CD4-positive, CD25-positive, alpha-beta regulatory T cell (primary cell): Measurements from ENCODE around the gene SPI1. TPM values are rescaled to one million over a fixed set of nuclear protein-coding genes. Genes with fewer than 3 reads are reported as not detected.
"Not testable (repeated sequence)": the region's sequence is repeated elsewhere in the genome, so short reads cannot be mapped to it uniquely, and the experiment has no call there.

Experiments
- ATAC-seq, 2 donors: fragments of 150-1000 bp; cut with Tn5 transposase; one replicate each; pipeline ENCODE4 v1.10.0; 2021; ENCODE audit warnings: low read depth in 2 of 2, moderate number of reproducible peaks in 2 of 2, moderate library complexity in 1 of 2
- DNase-seq, 3 donors: peaks; one replicate each; pipeline versions ENCODE4 v3.0.0 to v3.0.0-alpha.2; 2012 to 2022; ENCODE audit warnings: mixed read lengths in 1 of 3
- H3K27ac ChIP-seq: one replicate; pipeline ENCODE4 v1.7.0; 2013; ENCODE audit warnings: mild to moderate bottlenecking, low read length; ENCODE audit not compliant: insufficient read depth, poor library complexity, severe bottlenecking
- H3K27me3 ChIP-seq: one replicate; pipeline ENCODE4 v1.7.0; 2013; ENCODE audit warnings: low read length; ENCODE audit not compliant: control insufficient read depth, insufficient read depth
- H3K36me3 ChIP-seq: one replicate; pipeline ENCODE4 v1.7.0; 2013; ENCODE audit warnings: mild to moderate bottlenecking, low read length, moderate library complexity; ENCODE audit not compliant: control insufficient read depth, insufficient read depth
- H3K4me1 ChIP-seq: 2 replicates; pipeline ENCODE4 v1.7.0; 2013; ENCODE audit warnings: mild to moderate bottlenecking, low read length; ENCODE audit not compliant: insufficient read depth, control insufficient read depth, poor library complexity, severe bottlenecking
- H3K4me3 ChIP-seq: one replicate; pipeline ENCODE4 v1.7.0; 2013; ENCODE audit warnings: low read depth, mild to moderate bottlenecking, low read length, moderate library complexity
- H3K9me3 ChIP-seq, 2 experiments: 1 replicate in 1 of 2; 2 replicates in 1 of 2; pipeline ENCODE4 v1.7.0; 2013; ENCODE audit warnings: low read length in 2 of 2, mild to moderate bottlenecking in 1 of 2, moderate library complexity in 1 of 2; ENCODE audit not compliant: control insufficient read depth in 2 of 2
- H3K27ac Mint-ChIP-seq, 3 donors: one replicate each; pipeline ENCODE4 v1.8.0; 2020 to 2022; ENCODE audit warnings: mild to moderate bottlenecking in 3 of 3, mixed read lengths in 3 of 3, moderate library complexity in 2 of 3
- H3K27me3 Mint-ChIP-seq: one replicate; pipeline ENCODE4 v1.8.0; 2022; ENCODE audit warnings: mild to moderate bottlenecking, mixed read lengths
- H3K36me3 Mint-ChIP-seq: one replicate; pipeline ENCODE4 v1.8.0; 2020; ENCODE audit warnings: mixed read lengths
- H3K4me1 Mint-ChIP-seq, 4 donors: one replicate each; pipeline ENCODE4 v1.8.0; 2020 to 2022; ENCODE audit warnings: mixed read lengths in 4 of 4, mild to moderate bottlenecking in 1 of 4
- H3K4me3 Mint-ChIP-seq, 4 donors: one replicate each; pipeline ENCODE4 v1.8.0; 2020 to 2022; ENCODE audit warnings: mild to moderate bottlenecking in 4 of 4, mixed read lengths in 4 of 4, moderate library complexity in 3 of 4
- H3K9me3 Mint-ChIP-seq, 7 donors: one replicate each; pipeline ENCODE4 v1.8.0; 2020 to 2022; ENCODE audit warnings: mixed read lengths in 7 of 7, mild to moderate bottlenecking in 3 of 7, moderate library complexity in 2 of 7
- polyA plus RNA-seq, 4 donors: library from polyadenylated mRNA; unstranded; fragments of 300-500 nt; fragmentation: Illumina TruSeq; gene quantifications; one replicate each; pipeline ENCODE4 v1.2.3, GENCODE V29; 2021
- total RNA-seq: library from RNA; stranded (reverse); gene quantifications from one replicate; pipeline ENCODE4 v1.2.3, GENCODE V29; 2022

SPI1 gene
- total and polyA plus RNA-seq, 5 donors from 2014 or later: 0.13 to 0.57 (median 0.41) TPM; not detected in 2

GRCh38 chr11:47325271-47326041 lies 52.9 kb downstream of the SPI1 start:
- H3K4me1 ChIP-seq: no peaks in the 10 kb centered on the region
- peaks cover 60% of the 10 kb centered on the region for H3K36me3 ChIP-seq
- H3K4me1 Mint-ChIP-seq: peaks cover 0 to 2% (median 0%) of the 10 kb centered on the region in 4 donors
- peak overlapping the region; percentile 8 to 26 (median 11) for H3K27ac Mint-ChIP-seq
- ATAC-seq (no peak), DNase-seq (no peak)
- no peak overlapping the region for H3K4me3 Mint-ChIP-seq
- H3K4me3 ChIP-seq: no peak overlapping the region
- H3K27me3 Mint-ChIP-seq: no peaks in the 10 kb centered on the region
- H3K36me3 Mint-ChIP-seq: peaks cover 42% of the 10 kb centered on the region
- no peaks in the 10 kb centered on the region for H3K27me3 ChIP-seq
- H3K9me3 ChIP-seq: no peaks in the 10 kb centered on the region
- H3K9me3 Mint-ChIP-seq: peaks cover 0 to 2% (median 0%) of the 10 kb centered on the region in 7 donors
- H3K27ac ChIP-seq: no peak overlapping the region

GRCh38 chr11:47324520-47324919 lies 53.8 kb downstream of the SPI1 start:
- H3K4me1 Mint-ChIP-seq: peaks cover 0 to 2% (median 0%) of the 10 kb centered on the region in 4 donors
- H3K4me3 Mint-ChIP-seq: no peak overlapping the region
- peak overlapping the region in 1 of 3 donors; percentile 8 for H3K27ac Mint-ChIP-seq

GRCh38 chr11:47318166-47318565 lies 60.2 kb downstream of the SPI1 start:
- DNase-seq (no peak), ATAC-seq (no peak)
- H3K4me3 Mint-ChIP-seq: no peak overlapping the region
- no peaks in the 10 kb centered on the region for H3K27me3 ChIP-seq
- peaks cover 0 to 2% (median 0%) of the 10 kb centered on the region in 7 donors for H3K9me3 Mint-ChIP-seq
- H3K36me3 ChIP-seq: peaks cover 61% of the 10 kb centered on the region
- peaks cover 29% of the 10 kb centered on the region for H3K36me3 Mint-ChIP-seq
- H3K27me3 Mint-ChIP-seq: no peaks in the 10 kb centered on the region
- H3K27ac Mint-ChIP-seq: no peak overlapping the region
- no peak overlapping the region for H3K27ac ChIP-seq
- H3K4me1 ChIP-seq: no peaks in the 10 kb centered on the region
- H3K4me1 Mint-ChIP-seq: peaks cover 0 to 7% (median 0%) of the 10 kb centered on the region in 4 donors
- H3K9me3 ChIP-seq: no peaks in the 10 kb centered on the region
- H3K4me3 ChIP-seq: no peak overlapping the region

More at GRCh38 chr11:47324520-47324919, 53.8 kb downstream of the SPI1 start:
- no peaks in the 10 kb centered on the region for H3K4me1 ChIP-seq
- no peaks in the 10 kb centered on the region for H3K9me3 ChIP-seq
- H3K27me3 Mint-ChIP-seq: no peaks in the 10 kb centered on the region
- H3K36me3 ChIP-seq: peaks cover 51% of the 10 kb centered on the region
- H3K4me3 ChIP-seq: no peak overlapping the region
- DNase-seq: no peak
- peaks cover 0 to 2% (median 0%) of the 10 kb centered on the region in 7 donors for H3K9me3 Mint-ChIP-seq
- no peak overlapping the region for H3K27ac ChIP-seq
- no peak for ATAC-seq
- no peaks in the 10 kb centered on the region for H3K27me3 ChIP-seq
- peaks cover 42% of the 10 kb centered on the region for H3K36me3 Mint-ChIP-seq

- peaks cover 32% of the 10 kb centered on the region for H3K36me3 Mint-ChIP-seq
- H3K36me3 ChIP-seq: peaks cover 68% of the 10 kb centered on the region
Measured at GRCh38 chr11:47317064-47317828, 61.1 kb downstream of the SPI1 start.

GRCh38 chr11:47316501-47316900 lies 61.8 kb downstream of the SPI1 start:
- H3K27me3 Mint-ChIP-seq, H3K9me3 ChIP-seq, H3K27me3 ChIP-seq, DNase-seq, H3K9me3 Mint-ChIP-seq, H3K4me3 Mint-ChIP-seq, ATAC-seq, H3K27ac ChIP-seq, H3K4me1 Mint-ChIP-seq, H3K4me3 ChIP-seq, H3K4me1 ChIP-seq: not testable (repeated sequence)
- peaks cover 68% of the 10 kb centered on the region for H3K36me3 ChIP-seq
- Mint-ChIP-seq H3K27ac (peak overlapping the region in 1 of 3 donors; percentile 48), H3K36me3 (peaks cover 26% of the 10 kb centered on the region)

More at GRCh38 chr11:47317064-47317828, 61.1 kb downstream of the SPI1 start:
- Mint-ChIP-seq H3K27ac (no peak overlapping the region), H3K4me3 (no peak overlapping the region), H3K9me3 (peaks cover 0 to 2% (median 0%) of the 10 kb centered on the region in 7 donors), H3K27me3 (no peaks in the 10 kb centered on the region), H3K4me1 (peaks cover 0 to 7% (median 0%) of the 10 kb centered on the region in 4 donors)
- Histone ChIP-seq H3K27ac (no peak overlapping the region), H3K4me3 (no peak overlapping the region), H3K4me1 (no peaks in the 10 kb centered on the region), H3K9me3 (no peaks in the 10 kb centered on the region), H3K27me3 (no peaks in the 10 kb centered on the region)
- DNase-seq (no peak), ATAC-seq (no peak)

- Histone ChIP-seq H3K9me3 (no peaks in the 10 kb centered on the region), H3K36me3 (peaks cover 77% of the 10 kb centered on the region), H3K4me3 (no peak overlapping the region), H3K27me3 (no peaks in the 10 kb centered on the region), H3K27ac (no peak overlapping the region), H3K4me1 (no peaks in the 10 kb centered on the region)
- DNase-seq: no peak
- peaks cover 27% of the 10 kb centered on the region for H3K36me3 Mint-ChIP-seq
- ATAC-seq: no peak
- no peak overlapping the region for H3K4me3 Mint-ChIP-seq
- H3K9me3 Mint-ChIP-seq: no peaks in the 10 kb centered on the region
- H3K4me1 Mint-ChIP-seq: peaks cover 0 to 7% (median 0%) of the 10 kb centered on the region in 4 donors
- no peaks in the 10 kb centered on the region for H3K27me3 Mint-ChIP-seq
- no peak overlapping the region for H3K27ac Mint-ChIP-seq
Measured at GRCh38 chr11:47314992-47315391, 63.4 kb downstream of the SPI1 start.

GRCh38 chr11:47308050-47308823 lies 70.1 kb downstream of the SPI1 start:
- H3K27me3 ChIP-seq: no peaks in the 10 kb centered on the region
- no peaks in the 10 kb centered on the region for H3K4me1 ChIP-seq
- Mint-ChIP-seq H3K36me3 (peaks cover 38% of the 10 kb centered on the region), H3K27ac (no peak overlapping the region), H3K27me3 (no peaks in the 10 kb centered on the region), H3K9me3 (peaks cover 0 to 6% (median 0%) of the 10 kb centered on the region in 7 donors), H3K4me1 (no peaks in the 10 kb centered on the region), H3K4me3 (no peak overlapping the region)
- H3K9me3 ChIP-seq: peaks cover 0 to 2% of the 10 kb centered on the region in 2 experiments
- H3K4me3 ChIP-seq: no peak overlapping the region
- H3K27ac ChIP-seq: no peak overlapping the region
- no peak for DNase-seq
- peaks cover 92% of the 10 kb centered on the region for H3K36me3 ChIP-seq
- ATAC-seq: no peak
